Right lobe of liver (tissue), 6 donors: ENCODE measurements around the gene TAF13. TPM values are rescaled to one million over a fixed set of nuclear protein-coding genes. Genes with fewer than 3 reads are reported as not detected.
"Not testable (repeated sequence)": the region's sequence is repeated elsewhere in the genome, so short reads cannot be mapped to it uniquely, and the experiment has no call there.

Experiments used
- ATAC-seq, 4 donors: fragments of 200-7000 bp; cut with Tn5 transposase; one replicate each; pipeline ENCODE4 v1.9.1; 2020; ENCODE audit warnings: mild to moderate bottlenecking in 4 of 4, moderate library complexity in 4 of 4
- DNase-seq, 3 donors: peaks; one replicate each; pipeline ENCODE4 v3.0.0-alpha.2; 2020
- H3K27ac ChIP-seq, 3 donors: fragments of 200-600 bp; one replicate each; pipeline ENCODE4 v1.8.0; 2022
- H3K27me3 ChIP-seq, 2 donors: fragments of 200-600 bp; one replicate each; pipeline ENCODE4 v1.8.0; 2022
- H3K36me3 ChIP-seq, 4 donors: fragments of 200-600 bp; sonication (generic) in 1 of 4; one replicate each; pipeline versions ENCODE4 v1.5.1 to v1.8.0; 2017 to 2022; ENCODE audit warnings: control low read depth in 1 of 4
- H3K4me1 ChIP-seq, 4 donors: fragments of 200-600 bp; sonication (generic) in 1 of 4; one replicate each; pipeline versions ENCODE4 v1.5.1 to v1.8.0; 2017 to 2022; ENCODE audit warnings: control low read depth in 1 of 4
- H3K4me3 ChIP-seq, 3 donors: fragments of 200-600 bp; one replicate each; pipeline ENCODE4 v1.8.0; 2022
- H3K9me3 ChIP-seq, 4 donors: fragments of 200-600 bp; sonication (generic) in 1 of 4; one replicate each; pipeline versions ENCODE4 v1.5.1 to v1.8.0; 2017 to 2022; ENCODE audit warnings: control low read depth in 1 of 4
- POLR2A ChIP-seq: fragments of 450-650 bp; IDR thresholded peaks from one replicate; pipeline ENCODE4 v1.6.1; 2017; ENCODE audit warnings: antibody characterized with exemption, mild to moderate bottlenecking
- WGBS: methylation state at CpG from one replicate; pipeline ENCODE4 v1.1.6; 2018; ENCODE audit warnings: low coverage, low lambda C conversion rate; ENCODE audit not compliant: insufficient coverage; ENCODE audit errors: missing lambda C conversion rate; 5-methylcytosine and 5-hydroxymethylcytosine counted together
- intact Hi-C, 2 donors: fragments of 100-400 bp; cut with DNase I; formaldehyde crosslinking; loops; one replicate each; pipeline versions ENCODE4 v1.11.2 to v1.14.1; 2022
- total RNA-seq, 6 experiments: library from RNA; depleted of rRNA in 2 of 6; stranded (reverse); fragments of >200 nt in 2 of 6; fragmentation: NEBNext Ultra II Directional in 3 of 6; extraction: Animal tissue kit (Norgen Biotek cat#: 25700) in 3 of 6; gene quantifications; one replicate each; pipeline versions ENCODE4 v1.1.0 to v1.2.4, GENCODE V29; 2016 to 2023
- TF ChIP-seq, protein P1 (sequence below), 4 donors: fragments of 200-600 bp in 3 of 4; fragments of 450-650 bp in 1 of 4; IDR thresholded peaks; one replicate each; pipeline versions ENCODE4 v1.5.1 to v1.8.0; 2016 to 2022; ENCODE audit warnings: antibody characterized with exemption in 4 of 4, mild to moderate bottlenecking in 2 of 4
- donor health status: DM: no; HTN: yes; CAD: no.
- donor health status: DM: no; HTN: no; CAD: no.
- donor health status: DM: no; HTN: no; CAD: no.
- donor health status: DM: no; HTN: yes; CAD: no.
- donor health status: DM: no; HTN: yes; CAD: no.

Gene TAF13
- total RNA-seq, 6 experiments from 2014 or later = 19.2 to 41.1 (median 26.4) TPM

DNA sequence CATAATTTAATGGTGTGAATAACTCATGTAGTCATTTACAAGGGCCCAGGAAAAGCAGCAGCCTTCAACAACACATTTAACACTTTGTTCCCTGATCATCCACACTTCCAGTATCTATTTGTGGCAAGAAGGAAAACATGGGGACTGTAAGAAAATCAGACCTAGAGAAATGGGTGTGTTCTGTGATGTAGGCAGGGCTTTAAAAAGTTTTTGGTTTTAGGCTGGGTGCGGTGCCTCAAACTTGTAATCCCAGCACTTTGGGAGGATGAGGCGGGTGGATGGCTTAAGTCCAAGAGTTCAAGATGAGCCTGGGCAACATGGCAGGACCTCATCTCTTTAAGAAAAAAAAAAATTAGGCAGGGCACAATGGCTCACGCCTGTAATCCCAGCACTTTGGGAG is 19.7 kb downstream of the TAF13 start:
- no peak for DNase-seq
- no peaks in the 10 kb centered on the region for H3K27me3 ChIP-seq
- H3K9me3 ChIP-seq = no peaks in the 10 kb centered on the region
- ATAC-seq = no peak
- WGBS = 83% methylated on average over 3 of the region's 3 CpGs
- no peak overlapping the region for H3K4me3 ChIP-seq
- no peak for TF ChIP-seq POLR2A
- TF ChIP-seq, protein P1, sequence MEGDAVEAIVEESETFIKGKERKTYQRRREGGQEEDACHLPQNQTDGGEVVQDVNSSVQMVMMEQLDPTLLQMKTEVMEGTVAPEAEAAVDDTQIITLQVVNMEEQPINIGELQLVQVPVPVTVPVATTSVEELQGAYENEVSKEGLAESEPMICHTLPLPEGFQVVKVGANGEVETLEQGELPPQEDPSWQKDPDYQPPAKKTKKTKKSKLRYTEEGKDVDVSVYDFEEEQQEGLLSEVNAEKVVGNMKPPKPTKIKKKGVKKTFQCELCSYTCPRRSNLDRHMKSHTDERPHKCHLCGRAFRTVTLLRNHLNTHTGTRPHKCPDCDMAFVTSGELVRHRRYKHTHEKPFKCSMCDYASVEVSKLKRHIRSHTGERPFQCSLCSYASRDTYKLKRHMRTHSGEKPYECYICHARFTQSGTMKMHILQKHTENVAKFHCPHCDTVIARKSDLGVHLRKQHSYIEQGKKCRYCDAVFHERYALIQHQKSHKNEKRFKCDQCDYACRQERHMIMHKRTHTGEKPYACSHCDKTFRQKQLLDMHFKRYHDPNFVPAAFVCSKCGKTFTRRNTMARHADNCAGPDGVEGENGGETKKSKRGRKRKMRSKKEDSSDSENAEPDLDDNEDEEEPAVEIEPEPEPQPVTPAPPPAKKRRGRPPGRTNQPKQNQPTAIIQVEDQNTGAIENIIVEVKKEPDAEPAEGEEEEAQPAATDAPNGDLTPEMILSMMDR (IDR thresholded peaks at IDR 0.05) = no peak
- H3K4me1 ChIP-seq = peaks cover 0 to 8% (median 0%) of the 10 kb centered on the region in 4 donors
- H3K27ac ChIP-seq = no peak overlapping the region
- intact Hi-C loops = no loop called here
- H3K36me3 ChIP-seq = no peaks in the 10 kb centered on the region

DNA sequence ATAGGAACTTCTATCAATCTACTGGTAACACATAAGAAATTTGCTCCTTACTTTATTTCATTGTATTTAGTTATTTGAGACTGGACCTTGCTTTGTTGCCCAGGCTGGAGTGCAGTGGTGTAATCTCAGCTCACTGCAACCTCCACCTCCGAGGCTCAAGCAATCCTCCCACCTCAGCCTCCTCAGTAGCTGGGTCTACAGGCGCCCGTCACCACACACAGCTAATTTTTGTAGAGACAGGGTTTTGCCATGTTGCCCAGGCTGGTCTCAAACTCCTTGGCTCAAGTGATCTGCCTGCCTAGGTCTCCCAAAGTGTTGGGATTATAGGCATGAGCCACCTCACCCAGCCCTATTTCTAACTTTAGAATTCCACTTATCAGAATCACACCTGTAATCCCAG is 23.7 kb downstream of the TAF13 start:
- 84% methylated on average over 3 of the region's 3 CpGs for WGBS
- ATAC-seq, H3K27me3 ChIP-seq, H3K36me3 ChIP-seq, intact Hi-C loops, H3K9me3 ChIP-seq, H3K4me1 ChIP-seq, H3K27ac ChIP-seq, H3K4me3 ChIP-seq, DNase-seq: not testable (repeated sequence)

DNA sequence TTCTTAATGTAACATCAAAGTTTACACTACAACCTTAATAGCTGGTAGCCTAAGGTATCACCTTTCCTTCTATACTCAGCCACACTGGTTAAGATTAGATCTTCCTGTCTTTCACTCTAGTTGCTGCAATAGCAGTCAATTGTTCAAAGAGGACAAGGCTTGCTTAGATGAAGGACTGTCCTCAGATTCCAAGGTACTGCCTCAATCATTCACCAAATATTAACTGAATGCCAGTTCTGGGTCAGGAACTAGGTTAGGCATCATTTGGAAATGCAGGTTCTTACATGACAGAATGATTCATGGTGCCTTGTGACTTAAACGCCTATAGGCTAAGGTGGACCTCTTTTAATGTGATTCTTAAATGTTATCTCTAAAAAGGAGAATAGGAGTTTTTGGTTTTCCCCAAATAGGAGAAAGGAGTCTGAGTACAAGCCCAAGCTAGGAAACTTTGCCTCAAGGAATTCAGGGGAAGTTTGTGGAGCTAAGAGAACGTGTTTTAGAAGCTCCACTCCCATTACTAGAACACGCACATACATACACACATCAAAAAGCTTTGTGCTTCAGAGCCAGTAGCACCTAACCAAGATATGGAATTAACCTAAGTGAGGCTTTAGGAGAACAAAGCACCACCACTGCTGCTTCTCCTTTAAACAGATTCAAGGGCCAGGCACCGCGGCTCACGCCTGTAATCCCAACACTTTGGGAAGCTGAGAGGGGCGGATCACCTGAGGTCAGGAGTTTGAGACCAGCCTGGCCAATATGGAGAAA is 25.4 kb downstream of the TAF13 start:
- H3K4me1 ChIP-seq = no peaks in the 10 kb centered on the region
- no peaks in the 10 kb centered on the region for H3K36me3 ChIP-seq
- no peak overlapping the region for H3K27ac ChIP-seq
- TF ChIP-seq, protein P1 (IDR thresholded peaks at IDR 0.05) = no peak
- TF ChIP-seq POLR2A = no peak
- 64% methylated on average over 4 of the region's 7 CpGs for WGBS
- ATAC-seq (no peak), DNase-seq (no peak)
- H3K27me3 ChIP-seq = no peaks in the 10 kb centered on the region
- no peak overlapping the region for H3K4me3 ChIP-seq
- H3K9me3 ChIP-seq = no peaks in the 10 kb centered on the region
- intact Hi-C loops = no loop called here

DNA sequence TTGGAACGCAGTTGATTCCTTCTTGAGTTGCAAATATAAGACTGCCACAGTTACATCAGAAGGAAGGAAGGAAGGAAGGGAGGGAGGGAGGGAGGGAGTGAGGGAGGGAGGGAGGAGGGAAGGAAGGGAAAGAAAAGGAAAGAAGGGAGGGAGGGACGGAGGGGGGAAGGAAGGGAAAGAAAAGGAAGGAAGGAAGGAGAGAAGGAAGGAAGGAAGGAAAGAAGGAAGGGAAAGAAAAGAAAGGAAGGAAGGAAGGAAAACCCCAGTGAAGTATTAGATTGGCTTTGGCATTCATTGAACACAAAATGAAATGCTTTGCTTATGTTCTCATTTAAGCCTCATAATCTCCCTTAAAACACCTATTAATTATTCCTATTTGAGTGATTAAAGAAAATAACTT is 27.5 kb downstream of the TAF13 start:
- Histone ChIP-seq H3K9me3 (no peaks in the 10 kb centered on the region), H3K36me3 (no peaks in the 10 kb centered on the region), H3K27me3 (no peaks in the 10 kb centered on the region), H3K4me1 (no peaks in the 10 kb centered on the region), H3K4me3 (no peak overlapping the region), H3K27ac (no peak overlapping the region)
- no peak for DNase-seq
- no peak for ATAC-seq
- 8% methylated on average over 2 of the region's 2 CpGs for WGBS
- intact Hi-C loops = no loop called here
- TF ChIP-seq, protein P1 (IDR thresholded peaks at IDR 0.05) = no peak
- no peak for TF ChIP-seq POLR2A

DNA sequence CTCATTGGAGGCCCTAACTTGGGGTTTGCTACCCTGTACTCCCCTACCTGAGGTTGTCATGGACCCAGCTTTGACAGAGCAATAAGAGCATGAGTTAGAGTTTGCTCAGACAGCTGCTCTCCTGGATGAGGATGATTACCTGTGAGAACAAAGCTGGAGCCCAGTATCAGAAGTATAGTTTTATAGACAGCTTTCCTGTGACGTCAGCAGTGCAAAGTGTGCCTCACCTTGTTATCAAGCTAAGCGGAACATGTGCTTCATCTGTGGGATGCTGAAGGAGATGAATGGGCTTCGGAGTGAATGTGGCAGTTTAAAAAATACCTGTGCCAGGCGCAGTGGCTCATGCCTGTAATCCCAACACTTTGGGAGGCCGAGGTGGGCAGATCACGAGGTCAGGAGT is 28.5 kb downstream of the TAF13 start:
- TF ChIP-seq POLR2A = no peak
- TF ChIP-seq, protein P1 (IDR thresholded peaks at IDR 0.05) = no peak
- Histone ChIP-seq H3K4me1 (no peaks in the 10 kb centered on the region), H3K9me3 (no peaks in the 10 kb centered on the region), H3K27ac (no peak overlapping the region), H3K4me3 (no peak overlapping the region), H3K36me3 (no peaks in the 10 kb centered on the region), H3K27me3 (no peaks in the 10 kb centered on the region)
- intact Hi-C loops = no loop called here
- ATAC-seq = no peak
- 60% methylated on average over 3 of the region's 6 CpGs for WGBS
- DNase-seq = no peak
